SK-N-SH (cell line): ENCODE data around the gene NUMBL.

Source experiments
- CHD2 ChIP-seq: fragments of 150-350 bp; IDR thresholded peaks from 2 replicates; pipeline ENCODE4 v1.6.1; 2018; ENCODE audit warnings: low read length; ENCODE audit not compliant: partially characterized antibody
- EP300 ChIP-seq, 2 experiments: IDR thresholded peaks; 2 replicates each; pipeline versions ENCODE4 v1.4.0 to v1.6.1; 2012; ENCODE audit warnings: borderline replicate concordance in 1 of 2, low read depth in 1 of 2, low read length in 1 of 2
- EZH2phosphoT487 ChIP-seq: fragments of 200-600 bp; sonication (generic); IDR thresholded peaks from 2 replicates; pipeline ENCODE4 v1.6.1; 2017; ENCODE audit warnings: low read depth, mixed run types, mild to moderate bottlenecking, antibody characterized with exemption, moderate library complexity, borderline replicate concordance
- JUND ChIP-seq: IDR thresholded peaks from 2 replicates; pipeline ENCODE4 v1.4.0; 2012
- MXI1 ChIP-seq: IDR thresholded peaks from 2 replicates; pipeline ENCODE4 v1.6.1; 2012; ENCODE audit warnings: mild to moderate bottlenecking, low read depth, low read length, improper control_type of control experiment
- POLR2AphosphoS5 ChIP-seq: IDR thresholded peaks from 2 replicates; pipeline ENCODE4 v1.6.1; 2012; ENCODE audit warnings: low read depth, low read length
- RCOR1 ChIP-seq: fragments of 150-350 bp; IDR thresholded peaks from 2 replicates; pipeline ENCODE4 v1.6.1; 2017; ENCODE audit warnings: antibody characterized with exemption, low read length
- YY1 ChIP-seq: IDR thresholded peaks from 2 replicates; pipeline ENCODE4 v1.4.0; 2012; ENCODE audit warnings: low read depth, mild to moderate bottlenecking
- TF ChIP-seq, protein P1 (sequence below): fragments of 200-600 bp; sonication (generic); IDR thresholded peaks from 2 replicates; pipeline ENCODE4 v1.6.1; 2017; ENCODE audit warnings: antibody characterized with exemption, mild to moderate bottlenecking, moderate library complexity

- TF ChIP-seq, protein P1, sequence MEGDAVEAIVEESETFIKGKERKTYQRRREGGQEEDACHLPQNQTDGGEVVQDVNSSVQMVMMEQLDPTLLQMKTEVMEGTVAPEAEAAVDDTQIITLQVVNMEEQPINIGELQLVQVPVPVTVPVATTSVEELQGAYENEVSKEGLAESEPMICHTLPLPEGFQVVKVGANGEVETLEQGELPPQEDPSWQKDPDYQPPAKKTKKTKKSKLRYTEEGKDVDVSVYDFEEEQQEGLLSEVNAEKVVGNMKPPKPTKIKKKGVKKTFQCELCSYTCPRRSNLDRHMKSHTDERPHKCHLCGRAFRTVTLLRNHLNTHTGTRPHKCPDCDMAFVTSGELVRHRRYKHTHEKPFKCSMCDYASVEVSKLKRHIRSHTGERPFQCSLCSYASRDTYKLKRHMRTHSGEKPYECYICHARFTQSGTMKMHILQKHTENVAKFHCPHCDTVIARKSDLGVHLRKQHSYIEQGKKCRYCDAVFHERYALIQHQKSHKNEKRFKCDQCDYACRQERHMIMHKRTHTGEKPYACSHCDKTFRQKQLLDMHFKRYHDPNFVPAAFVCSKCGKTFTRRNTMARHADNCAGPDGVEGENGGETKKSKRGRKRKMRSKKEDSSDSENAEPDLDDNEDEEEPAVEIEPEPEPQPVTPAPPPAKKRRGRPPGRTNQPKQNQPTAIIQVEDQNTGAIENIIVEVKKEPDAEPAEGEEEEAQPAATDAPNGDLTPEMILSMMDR, result no peak
- TF ChIP-seq EZH2phosphoT487, result no peak
- no peak for TF ChIP-seq JUND
- no peak for TF ChIP-seq RCOR1
- no peak for TF ChIP-seq POLR2AphosphoS5
- TF ChIP-seq MXI1, result no peak
- TF ChIP-seq EP300 (IDR thresholded peaks at IDR 0.05; ENCODE audit: borderline replicate concordance in 1 of 2, low read depth in 1 of 2, low read length in 1 of 2), result no peak
- TF ChIP-seq YY1, result no peak
- TF ChIP-seq CHD2, result no peak
Measured at GRCh38 chr19:40681039-40681438, 9.4 kb downstream of the NUMBL start.
